PC-9 (cell line): ENCODE results near the gene BAD. TPM values are rescaled to one million over a fixed set of nuclear protein-coding genes. Genes with fewer than 3 reads are reported as not detected.

Experiments used
- BruUV-seq: library from RNA; stranded (reverse); fragments of 400-500 nt; replicated peaks from 2 replicates; lab custom pipeline; 2021; lab: Mats Ljungman, UMichigan
- CTCF ChIA-PET: fragments of 300-600 bp; sonication (Branson Sonifier 250); formaldehyde crosslinking; loops from one replicate; lab custom pipeline; 2022; ENCODE audit warnings: antibody characterized with exemption; lab: Charles Lee
- POLR2A ChIA-PET: fragments of 300-600 bp; sonication (Branson Sonifier 250); formaldehyde crosslinking; loops from one replicate; lab custom pipeline; 2022; ENCODE audit warnings: antibody characterized with exemption; ENCODE audit not compliant: unreplicated experiment; lab: Charles Lee
- DNase-seq, 2 experiments: peaks; one replicate each; pipeline versions ENCODE4 v3.0.0 to v3.0.0-alpha.2; 2015 to 2022; ENCODE audit warnings: mixed read lengths in 1 of 2
- H2AFZ ChIP-seq: fragments of 200-600 bp; sonication (generic); 2 replicates; pipeline ENCODE4 v1.8.1; 2017; ENCODE audit warnings: antibody characterized with exemption
- H3F3A ChIP-seq: fragments of 200-600 bp; sonication (generic); 2 replicates; pipeline ENCODE4 v1.8.1; 2017; ENCODE audit warnings: antibody characterized with exemption, mild to moderate bottlenecking, low read depth; ENCODE audit not compliant: insufficient read depth
- H3K27ac ChIP-seq: fragments of 200-600 bp; sonication (generic); 2 replicates; pipeline ENCODE4 v1.6.1; 2016; ENCODE audit warnings: mixed run types
- H3K27me3 ChIP-seq: fragments of 200-600 bp; sonication (generic); 2 replicates; pipeline ENCODE4 v1.6.1; 2016; ENCODE audit warnings: low read depth, mixed run types; ENCODE audit not compliant: insufficient read depth
- H3K36me3 ChIP-seq: fragments of 200-600 bp; sonication (generic); 2 replicates; pipeline ENCODE4 v1.6.1; 2016; ENCODE audit warnings: low read depth, mixed run types
- H3K4me1 ChIP-seq: fragments of 200-600 bp; sonication (generic); replicated peaks from 2 replicates; pipeline ENCODE4 v1.6.1; 2016; ENCODE audit warnings: mixed run types; ENCODE audit not compliant: insufficient read depth
- H3K4me2 ChIP-seq: fragments of 200-600 bp; sonication (generic); 2 replicates; pipeline ENCODE4 v1.6.1; 2017; ENCODE audit warnings: mixed run types
- H3K4me3 ChIP-seq: fragments of 200-600 bp; sonication (generic); 2 replicates; pipeline ENCODE4 v1.6.1; 2016; ENCODE audit warnings: mixed run types
- H3K79me2 ChIP-seq: fragments of 200-600 bp; sonication (generic); 2 replicates; pipeline ENCODE4 v1.6.1; 2017; ENCODE audit warnings: low read depth, mixed run types
- H3K9me2 ChIP-seq: fragments of 200-600 bp; sonication (generic); 2 replicates; pipeline ENCODE4 v1.8.1; 2017; ENCODE audit warnings: mild to moderate bottlenecking; ENCODE audit not compliant: insufficient read depth
- H3K9me3 ChIP-seq: fragments of 200-600 bp; sonication (generic); 2 replicates; pipeline ENCODE4 v1.8.1; 2016; ENCODE audit warnings: low read depth; ENCODE audit not compliant: insufficient read depth
- H4K20me1 ChIP-seq: fragments of 200-600 bp; sonication (generic); 2 replicates; pipeline ENCODE4 v1.8.1; 2017; ENCODE audit not compliant: insufficient read depth
- CTCF ChIP-seq: fragments of 200-600 bp; sonication (generic); conservative IDR thresholded peaks from 2 replicates; pipeline ENCODE4 v1.6.1; 2017; ENCODE audit warnings: mixed run types, antibody characterized with exemption, mild to moderate bottlenecking, moderate library complexity
- EZH2 ChIP-seq: fragments of 200-600 bp; sonication (generic); IDR thresholded peaks from 2 replicates; pipeline ENCODE4 v1.8.0; 2017; ENCODE audit warnings: antibody characterized with exemption, low read depth
- intact Hi-C: fragments of 100-400 bp; cut with micrococcal nuclease; formaldehyde crosslinking; loops from one replicate; pipeline ENCODE4 v1.10.0; 2022; ENCODE audit not compliant: unreplicated experiment
- total RNA-seq: library from RNA; stranded (reverse); gene quantifications from 2 replicates; pipeline ENCODE4 v1.2.3, GENCODE V29; 2021

BAD gene
- total RNA-seq, 1 experiment from 2014 or later, result 94.3 TPM

- no peaks in the 10 kb centered on the region for H3K9me2 ChIP-seq
- peak overlapping the region; percentile 64 for H2AFZ ChIP-seq
- H3K4me2 ChIP-seq, result peak overlapping the region; percentile 94
- peak overlapping the region; percentile 77 for H3K4me3 ChIP-seq
- H3K79me2 ChIP-seq, result peaks cover 34% of the 10 kb centered on the region
- H3K27ac ChIP-seq, result peak overlapping the region; percentile 67
- no peaks in the 10 kb centered on the region for H3K9me3 ChIP-seq
- 0 out of 2 replicates have a peak, but pooled peaks cover 7% of the 10 kb centered on the region for H3K36me3 ChIP-seq
- peak; percentile 88 to 94 for DNase-seq
- peak; percentile 51; the same call in 1 of the 2 replicates for TF ChIP-seq CTCF
- no peak for TF ChIP-seq EZH2
- ChIA-PET POLR2A (interaction anchor here (0.6 to 1.2 kb wide), 6 partner anchors 12 to 304 kb away, joined by 3 to 23 read pairs (median 6); partner anchors contain the start of genes PRDX5 and TRMT112), CTCF (interaction anchor here (0.6 to 1.5 kb wide), 3 partner anchors 12 to 96 kb away, joined by 3 to 20 read pairs (median 5); partner anchors contain the start of gene TRMT112)
- peaks cover 4% of the 10 kb centered on the region for H4K20me1 ChIP-seq
- no peaks in the 10 kb centered on the region for H3K27me3 ChIP-seq
- intact Hi-C loops, result loop anchor here (1.0 to 10.0 kb wide), 9 partner anchors 13 to 471 kb away; partner anchors contain the start of genes BAD, COX8A, FKBP2 and MARK2
- no TSS peak for BruUV-seq
- H3F3A ChIP-seq, result peaks cover 24% of the 10 kb centered on the region; the same call in 1 of the 2 replicates
- H3K4me1 ChIP-seq, result peaks cover 27% of the 10 kb centered on the region
These were observed 21.5 kb upstream of the BAD start for GRCh38 chr11:64305691-64306562.

- TF ChIP-seq CTCF (no peak), EZH2 (no peak)
- no peaks in the 10 kb centered on the region for H3K9me3 ChIP-seq
- peaks cover 3% of the 10 kb centered on the region for H4K20me1 ChIP-seq
- 0 out of 2 replicates have a peak, but pooled peaks cover 5% of the 10 kb centered on the region for H3K36me3 ChIP-seq
- H3F3A ChIP-seq, result peaks cover 24% of the 10 kb centered on the region; the same call in 1 of the 2 replicates
- CTCF ChIA-PET, result interaction anchor here (0.6 to 1.9 kb wide), 14 partner anchors 10 to 1551 kb away, joined by 3 to 20 read pairs (median 4); partner anchors contain the start of genes BAD, PRDX5, SF1 and TRMT112
- intact Hi-C loops, result loop anchor here (1.0 to 10.0 kb wide), 7 partner anchors 14 to 470 kb away; partner anchors contain the start of genes BAD, COX8A, FKBP2 and MARK2
- H3K27me3 ChIP-seq, result 0 out of 2 replicates have a peak, but pooled peaks cover 7% of the 10 kb centered on the region
- H3K79me2 ChIP-seq, result peaks cover 28% of the 10 kb centered on the region
- H2AFZ ChIP-seq, result peak within 1 kb of the TSS; percentile 80
- H3K9me2 ChIP-seq, result no peaks in the 10 kb centered on the region
- H3K4me2 ChIP-seq, result peak within 1 kb of the TSS; percentile 94
- no TSS peak for BruUV-seq
- peaks cover 27% of the 10 kb centered on the region for H3K4me1 ChIP-seq
- H3K4me3 ChIP-seq, result peak within 1 kb of the TSS; percentile 77
- POLR2A ChIA-PET, result interaction anchor here (0.7 to 1.2 kb wide), 7 partner anchors 12 to 303 kb away, joined by 3 to 23 read pairs (median 6); partner anchors contain the start of genes PRDX5 and TRMT112
- H3K27ac ChIP-seq, result peak within 1 kb of the TSS; percentile 71
- peak; percentile 96 to 100 for DNase-seq
These were observed 20.7 kb upstream of the BAD start, which contains the start of gene ESRRA for GRCh38 chr11:64305075-64305690. TSS of gene ESRRA (plus strand) at chr11:64305524. CDS start at chr11:64307180, 1,656 bp downstream.
